HCT116 (cell line): Measurements from ENCODE around the gene USP31. TPM values are rescaled to one million over a fixed set of nuclear protein-coding genes. Genes with fewer than 3 reads are reported as not detected.

Experiments
- ATAC-seq: fragments of 200-7000 bp; cut with Tn5 transposase; 2 replicates; pipeline ENCODE4 v1.9.1; 2020; ENCODE audit warnings: mild to moderate bottlenecking, moderate library complexity
- BruUV-seq: library from RNA; stranded (reverse); fragments of 400-500 nt; replicated peaks from 2 replicates; lab custom pipeline; 2021; lab: Mats Ljungman, UMichigan
- CTCF ChIA-PET: fragments of 300-600 bp; sonication (Branson Sonifier 250); formaldehyde crosslinking; loops from one replicate; lab custom pipeline; 2021; ENCODE audit warnings: antibody characterized with exemption; lab: Charles Lee
- POLR2A ChIA-PET: fragments of 300-600, 350-600 bp; sonication (Branson Sonifier 250); formaldehyde crosslinking; loops from one replicate; lab custom pipeline; 2021; ENCODE audit warnings: antibody characterized with exemption; lab: Charles Lee
- RAD21 ChIA-PET, 2 experiments: fragments of 300-600 bp; sonication (Branson Sonifier 250); formaldehyde crosslinking; loops; one replicate each; lab custom pipeline; 2023; ENCODE audit warnings: low total read pairs in 2 of 2; ENCODE audit not compliant: uncharacterized antibody in 2 of 2, unreplicated experiment in 2 of 2, low non-redundant PET in 1 of 2; lab: Charles Lee
- DNase-seq: peaks from one replicate; pipeline ENCODE4 v3.0.0-alpha.2; 2010; ENCODE audit warnings: low read depth, low spot score
- H2AFZ ChIP-seq: fragments of 200-600 bp; shearing (Covaris generic), sonication (generic); 2 replicates; pipeline ENCODE4 v1.6.1; 2017; ENCODE audit warnings: low read depth, mixed run types, mixed read lengths, antibody characterized with exemption, low read length; ENCODE audit not compliant: poor library complexity, severe bottlenecking
- H3K27ac ChIP-seq: 2 replicates; pipeline ENCODE4 v1.5.1; 2012; ENCODE audit warnings: low read depth, low read length
- H3K27me3 ChIP-seq: fragments of 200-600 bp; sonication (generic); 2 replicates; pipeline ENCODE4 v1.6.1; 2016; ENCODE audit warnings: mixed run types, low read length, mixed read lengths; ENCODE audit not compliant: insufficient read depth
- H3K36me3 ChIP-seq, 2 experiments: fragments of 200-500 bp in 1 of 2; fragments of 200-600 bp in 1 of 2; sonication (Bioruptor generic) in 1 of 2; sonication (generic) in 1 of 2; 2 replicates each; pipeline versions ENCODE4 v1.5.1 to v1.6.1; 2014 to 2016; ENCODE audit warnings: low read length in 2 of 2, inconsistent platforms in 1 of 2, mixed read lengths in 1 of 2, mixed run types in 1 of 2; ENCODE audit not compliant: insufficient read depth in 2 of 2, control insufficient read depth in 1 of 2
- H3K4me1 ChIP-seq, 2 experiments: fragments of 200-600 bp in 1 of 2; sonication (generic) in 1 of 2; 2 replicates each; pipeline versions ENCODE4 v1.5.1 to v1.6.1; 2012 to 2017; ENCODE audit warnings: low read length in 2 of 2, inconsistent platforms in 1 of 2, mild to moderate bottlenecking in 1 of 2, mixed read lengths in 1 of 2, mixed run types in 1 of 2, moderate library complexity in 1 of 2; ENCODE audit not compliant: insufficient read depth in 2 of 2, control insufficient read depth in 1 of 2
- H3K4me2 ChIP-seq: fragments of 200-600 bp; sonication (generic); 2 replicates; pipeline ENCODE4 v1.6.1; 2017; ENCODE audit warnings: mixed run types, low read length, mixed read lengths
- H3K4me3 ChIP-seq, 2 experiments: fragments of 200-600 bp in 1 of 2; sonication (generic) in 1 of 2; replicated peaks in 1 of 2; 2 replicates each; pipeline ENCODE4 v1.5.1; 2011 to 2016; ENCODE audit warnings: low read length in 2 of 2, control low read depth in 1 of 2, low read depth in 1 of 2, mild to moderate bottlenecking in 1 of 2, mixed read lengths in 1 of 2, mixed run types in 1 of 2
- H3K79me2 ChIP-seq: fragments of 200-600 bp; sonication (generic); 2 replicates; pipeline ENCODE4 v1.6.1; 2017; ENCODE audit warnings: mild to moderate bottlenecking, mixed run types, low read length, moderate library complexity, mixed read lengths; ENCODE audit not compliant: insufficient read depth
- H3K9ac ChIP-seq: fragments of 200-600 bp; sonication (generic); 2 replicates; pipeline ENCODE4 v1.6.1; 2016; ENCODE audit warnings: low read length, mixed read lengths
- H3K9me2 ChIP-seq: fragments of 200-600 bp; sonication (generic), shearing (Covaris generic); 2 replicates; pipeline ENCODE4 v1.6.1; 2017; ENCODE audit warnings: mixed run types, mild to moderate bottlenecking, moderate library complexity; ENCODE audit not compliant: insufficient read depth
- H3K9me3 ChIP-seq, 2 experiments: fragments of 200-500 bp in 1 of 2; fragments of 200-600 bp in 1 of 2; sonication (Bioruptor generic) in 1 of 2; sonication (generic) in 1 of 2; 2 replicates each; pipeline ENCODE4 v1.6.1; 2014 to 2017; ENCODE audit warnings: low read length in 2 of 2, mixed read lengths in 2 of 2, inconsistent platforms in 1 of 2, low read depth in 1 of 2, mild to moderate bottlenecking in 1 of 2, mixed run types in 1 of 2, moderate library complexity in 1 of 2; ENCODE audit not compliant: control insufficient read depth in 1 of 2, insufficient read depth in 1 of 2
- H4K20me1 ChIP-seq: fragments of 200-600 bp; sonication (generic), shearing (Covaris generic); 2 replicates; pipeline ENCODE4 v1.6.1; 2017; ENCODE audit warnings: mixed run types, mild to moderate bottlenecking, moderate library complexity; ENCODE audit not compliant: insufficient read depth
- CEBPB ChIP-seq: IDR thresholded peaks from 2 replicates; pipeline ENCODE4 v1.6.1; 2012; ENCODE audit warnings: low read depth
- POLR2A ChIP-seq: IDR thresholded peaks from 2 replicates; pipeline ENCODE4 v1.7.0; 2011; ENCODE audit warnings: borderline replicate concordance; ENCODE audit not compliant: insufficient read depth, insufficient read length; ENCODE audit errors: extremely low read depth
- YY1 ChIP-seq: IDR thresholded peaks from 2 replicates; pipeline ENCODE4 v1.6.1; 2011; ENCODE audit warnings: low read length, low read depth, moderate library complexity, mild to moderate bottlenecking; ENCODE audit not compliant: insufficient replicate concordance; ENCODE audit errors: extremely low read depth
- ZNF274 ChIP-seq: fragments of 200-500 bp; sonication (Bioruptor generic); IDR thresholded peaks from 2 replicates; pipeline ENCODE4 v1.6.1; 2014; ENCODE audit warnings: mild to moderate bottlenecking, low read depth, low read length, inconsistent platforms
- intact Hi-C: fragments of 100-400 bp; cut with micrococcal nuclease; formaldehyde crosslinking; loops from 2 replicates; pipeline ENCODE4 v1.10.0; 2022
- total RNA-seq: library from RNA; stranded (reverse); gene quantifications from one replicate; pipeline ENCODE4 v1.2.1, GENCODE V29; 2021; ENCODE audit not compliant: unreplicated experiment

USP31 gene
- total RNA-seq, 1 experiment from 2014 or later, result 12.2 TPM

DNA sequence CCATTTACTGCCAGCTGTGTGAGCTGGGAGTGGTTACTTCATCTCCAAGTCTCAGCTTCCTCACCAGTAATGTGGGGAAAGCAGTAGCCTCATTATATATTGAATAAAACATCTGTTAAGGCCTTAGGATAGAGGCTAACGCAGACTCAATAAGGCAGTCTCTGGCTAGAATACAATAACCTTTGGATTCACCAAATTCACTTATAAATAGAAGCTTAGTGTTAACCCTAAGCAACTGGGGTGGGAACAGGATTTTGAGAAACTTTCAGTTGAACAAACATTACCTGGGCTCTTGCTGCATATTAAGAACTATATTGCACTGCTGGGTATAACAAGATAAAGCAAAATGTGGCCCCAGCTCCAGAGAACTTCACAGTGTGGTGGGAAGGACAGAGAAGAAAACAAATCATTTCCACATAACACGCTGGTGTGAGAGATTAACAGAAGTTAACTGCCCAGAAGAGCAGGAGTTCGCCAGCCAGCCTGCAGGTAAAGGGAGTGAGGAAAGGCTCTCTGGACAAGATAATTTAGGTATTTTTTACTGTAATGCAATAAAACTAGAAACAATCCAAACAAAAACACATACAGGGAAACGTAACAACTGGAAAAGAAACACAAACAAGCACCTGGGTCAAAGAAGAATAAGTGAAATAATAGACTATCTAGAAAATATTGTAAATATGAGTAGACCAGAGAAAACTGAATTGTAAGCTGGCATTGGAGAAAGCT lies 57.0 kb downstream of the USP31 start:
- intact Hi-C loops, result no loop called here
- no peaks in the 10 kb centered on the region for H3K79me2 ChIP-seq
- H3K27ac ChIP-seq, result no peak overlapping the region
- H3K9me2 ChIP-seq, result no peaks in the 10 kb centered on the region
- ChIA-PET CTCF (interaction anchor here (0.8 kb wide), 1 partner anchor 343 kb away, joined by 3 read pairs; no protein-coding TSS in a partner anchor), POLR2A (no interaction called here), RAD21 (no interaction called here)
- H3K9me3 ChIP-seq, result no peaks in the 10 kb centered on the region
- no TSS peak for BruUV-seq
- TF ChIP-seq ZNF274, result no peak
- no peak for TF ChIP-seq YY1
- no peak for DNase-seq
- no peak for ATAC-seq
- no peaks in the 10 kb centered on the region for H3K4me1 ChIP-seq
- no peaks in the 10 kb centered on the region for H3K27me3 ChIP-seq
- H3K36me3 ChIP-seq, result peaks cover 0 to 3% of the 10 kb centered on the region in 2 experiments; a peak in 1 of 4 replicates
- H4K20me1 ChIP-seq, result no peaks in the 10 kb centered on the region
- no peak overlapping the region for H3K4me2 ChIP-seq
- H3K4me3 ChIP-seq, result no peak overlapping the region
- H2AFZ ChIP-seq, result no peak overlapping the region
- H3K9ac ChIP-seq, result no peak overlapping the region

DNA sequence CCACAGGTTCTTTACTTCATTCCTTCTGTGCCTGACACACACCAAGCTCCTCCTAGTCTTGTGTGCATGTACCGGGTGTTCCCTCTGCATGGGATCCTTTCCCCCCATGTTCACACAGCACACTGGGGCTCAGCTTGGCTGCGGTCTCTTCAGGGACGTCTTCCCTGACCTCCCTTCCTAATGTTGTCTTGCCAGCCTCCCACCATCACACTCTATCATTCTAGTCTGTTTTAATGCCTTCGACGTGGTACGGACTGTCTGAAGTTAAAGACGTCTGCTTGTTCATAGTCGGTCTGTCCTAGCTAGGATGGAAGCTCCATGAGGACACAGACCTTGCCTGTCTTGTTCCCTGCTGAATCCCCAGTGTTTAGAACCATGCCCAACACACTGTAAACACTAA lies 60.1 kb downstream of the USP31 start:
- intact Hi-C loops, result loop anchor here (10.0 kb wide), 1 partner anchor 346 kb away; no protein-coding TSS in a partner anchor
- Histone ChIP-seq H3K79me2 (no peaks in the 10 kb centered on the region), H2AFZ (no peak overlapping the region), H3K9me3 (no peaks in the 10 kb centered on the region), H3K36me3 (peaks cover 0 to 3% of the 10 kb centered on the region in 2 experiments; a peak in 1 of 4 replicates), H3K9me2 (no peaks in the 10 kb centered on the region), H3K4me1 (no peaks in the 10 kb centered on the region), H3K4me2 (no peak overlapping the region), H3K4me3 (no peak overlapping the region), H3K27ac (no peak overlapping the region), H4K20me1 (no peaks in the 10 kb centered on the region), H3K9ac (no peak overlapping the region), H3K27me3 (no peaks in the 10 kb centered on the region)
- DNase-seq, result no peak
- no peak for TF ChIP-seq POLR2A
- TF ChIP-seq CEBPB, result no peak
- POLR2A ChIA-PET, result no interaction called here
- no peak for ATAC-seq
- RAD21 ChIA-PET, result no interaction called here
- no TSS peak for BruUV-seq
- CTCF ChIA-PET, result no interaction called here
